Stimulated activated CD4-positive, alpha-beta T cell treated with anti-CD3 and anti-CD28 coated beads, Interleukin-1b, Interleukin-23, amount 100 ng/mL, for 4 hours (primary cell): ENCODE results near the gene MVB12B.

Experiments used
- DNase-seq, 2 donors: peaks; one replicate each; pipeline ENCODE4 v3.0.0-alpha.2; 2020; ENCODE audit warnings: low read depth in 2 of 2

The MVB12B gene

GRCh38 chr9:126330536-126330935 lies 3.9 kb downstream of the MVB12B start:
- no peak for DNase-seq

GRCh38 chr9:126331964-126332748 lies 5.5 kb downstream of the MVB12B start:
- DNase-seq = no peak

GRCh38 chr9:126334721-126335621 lies 8.3 kb downstream of the MVB12B start:
- DNase-seq = no peak

- DNase-seq = no peak
Measured at GRCh38 chr9:126335837-126336735, 9.5 kb downstream of the MVB12B start.

GRCh38 chr9:126336736-126337325 lies 10.2 kb downstream of the MVB12B start:
- DNase-seq = no peak

GRCh38 chr9:126337729-126338372 lies 11.2 kb downstream of the MVB12B start:
- DNase-seq = no peak

- DNase-seq = no peak
Measured at GRCh38 chr9:126338945-126339344, 12.3 kb downstream of the MVB12B start.

GRCh38 chr9:126341426-126341825 lies 14.8 kb downstream of the MVB12B start:
- no peak for DNase-seq

- no peak for DNase-seq
Measured at GRCh38 chr9:126341902-126342301, 15.3 kb downstream of the MVB12B start.

GRCh38 chr9:126342621-126343031 lies 16.0 kb downstream of the MVB12B start:
- no peak for DNase-seq

GRCh38 chr9:126343271-126343700 lies 16.7 kb downstream of the MVB12B start:
- no peak for DNase-seq

- no peak for DNase-seq
Measured at GRCh38 chr9:126346031-126346430, 19.4 kb downstream of the MVB12B start.

GRCh38 chr9:126347093-126347492 lies 20.5 kb downstream of the MVB12B start:
- DNase-seq = no peak

GRCh38 chr9:126347911-126348760 lies 21.5 kb downstream of the MVB12B start:
- DNase-seq = no peak

- DNase-seq = no peak
Measured at GRCh38 chr9:126348911-126349550, 22.4 kb downstream of the MVB12B start.

- no peak for DNase-seq
Measured at GRCh38 chr9:126354887-126355770, 28.5 kb downstream of the MVB12B start.

GRCh38 chr9:126357074-126357473 lies 30.4 kb downstream of the MVB12B start:
- no peak for DNase-seq

GRCh38 chr9:126360073-126360472 lies 33.4 kb downstream of the MVB12B start:
- no peak for DNase-seq
